ENCODE results near the gene IQCF5.
A peak's percentile ranks its signal among the peaks of the same experiment; 100 is the strongest.
"Not testable (repeated sequence)": the region's sequence is repeated elsewhere in the genome, so short reads cannot be mapped to it uniquely, and the experiment has no call there.

The IQCF5 gene

GRCh38 chr3:51875501-51875900, at the start of gene IQCF5:
Gene IQCF5 (minus strand): TSS chr3:51875601. CDS start chr3:51875531, 70 bp downstream.
- DNase-seq (ENCODE audit: low read depth) = no peak

GRCh38 chr3:51921081-51921578, 45.7 kb upstream of the IQCF5 start:
- no peak for DNase-seq (ENCODE audit: low read depth)

- no peak for DNase-seq (ENCODE audit: low read depth)
These were observed 41.0 kb upstream of the IQCF5 start for GRCh38 chr3:51916418-51916817.

DNA sequence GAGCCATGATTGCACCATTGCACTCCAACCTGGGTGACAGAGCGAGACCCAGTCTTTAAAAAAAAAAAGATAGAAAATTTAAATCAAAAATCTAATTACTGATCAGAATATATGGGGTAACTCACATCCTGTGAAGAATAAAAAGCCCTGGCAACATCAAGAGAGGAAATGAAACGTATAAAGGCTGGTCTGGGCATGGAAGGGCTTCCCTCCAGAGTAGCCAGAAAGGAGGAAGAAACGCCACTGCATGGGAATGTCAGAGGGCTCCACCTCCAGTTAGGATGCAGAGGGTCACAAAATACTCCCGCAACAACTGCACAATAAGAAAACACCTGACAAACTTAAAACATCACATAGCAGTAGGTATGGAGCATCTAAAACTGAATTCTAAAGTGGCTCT, 32.6 kb upstream of the IQCF5 start:
- DNase-seq (ENCODE audit: low read depth) = no peak

GRCh38 chr3:51904034-51904823, 28.8 kb upstream of the IQCF5 start:
- no peak for DNase-seq (ENCODE audit: low read depth)

DNA sequence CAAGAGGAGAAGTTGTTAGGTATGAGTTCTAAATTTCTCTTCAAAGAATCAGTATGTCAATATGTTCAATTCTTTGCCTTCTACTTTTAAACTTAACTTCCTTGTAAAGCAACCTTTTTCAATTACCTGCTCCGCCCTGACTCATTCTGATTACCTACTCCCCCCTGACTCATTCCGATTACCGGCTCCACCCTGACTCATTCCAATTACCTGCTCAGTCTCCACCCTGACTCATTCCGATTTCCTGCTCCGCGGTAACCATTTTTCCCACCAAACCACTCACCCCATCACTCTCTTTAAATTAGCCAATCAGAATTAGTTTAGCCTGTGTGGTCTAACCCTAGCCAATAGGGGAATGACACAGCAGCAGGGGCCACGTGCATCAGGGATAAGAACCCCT, 27.0 kb upstream of the IQCF5 start:
- peak; percentile 18 for DNase-seq (ENCODE audit: low read depth)

DNA sequence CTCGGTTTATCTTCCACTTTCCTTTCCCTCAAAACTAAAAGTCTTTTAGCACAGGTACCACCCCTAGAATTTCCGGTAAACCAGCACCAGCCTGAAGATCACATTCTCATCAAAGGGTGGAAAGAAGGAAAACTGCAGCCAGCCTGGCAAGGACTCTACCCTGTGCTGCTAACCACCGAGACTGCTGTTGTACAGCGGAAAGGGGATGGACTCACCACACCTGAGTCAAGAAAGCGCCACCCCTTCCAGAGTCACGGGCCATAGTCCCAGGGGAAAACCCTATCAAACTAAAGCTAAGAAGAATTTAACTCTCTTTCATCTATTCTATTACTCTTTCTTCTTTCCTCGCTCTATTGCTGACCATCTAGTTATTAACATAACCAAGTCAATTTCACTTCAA, 24.6 kb upstream of the IQCF5 start:
- not testable (repeated sequence) for DNase-seq (ENCODE audit: low read depth)

- DNase-seq (ENCODE audit: low read depth) = no peak
These were observed 22.0 kb upstream of the IQCF5 start for GRCh38 chr3:51897391-51897790.

- DNase-seq (ENCODE audit: low read depth) = no peak
These were observed 21.4 kb upstream of the IQCF5 start for GRCh38 chr3:51896607-51897305.

DNA sequence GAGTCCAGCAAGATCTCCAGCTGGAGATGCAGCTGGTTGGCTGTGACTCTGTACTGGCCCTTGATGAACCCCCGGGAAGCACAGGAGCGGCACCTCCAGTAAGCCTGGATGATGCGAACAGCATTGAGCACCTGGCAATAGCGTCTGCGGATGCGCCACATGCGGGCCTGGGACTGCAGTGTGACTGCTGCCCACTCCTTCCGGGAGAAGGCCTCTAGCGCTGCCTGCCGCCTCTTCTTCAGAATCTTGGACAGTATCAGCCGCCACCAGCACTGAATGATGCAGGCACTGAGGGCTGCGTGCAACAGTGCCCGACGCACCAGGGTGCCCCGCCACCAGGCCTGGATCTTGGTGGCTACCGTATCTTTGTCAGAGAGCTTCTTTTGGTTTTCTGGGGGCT, 19.5 kb upstream of the IQCF5 start:
- DNase-seq (ENCODE audit: low read depth) = no peak

GRCh38 chr3:51894391-51894790, 19.0 kb upstream of the IQCF5 start:
- no peak for DNase-seq (ENCODE audit: low read depth)

GRCh38 chr3:51891242-51892039, 16.0 kb upstream of the IQCF5 start:
- no peak for DNase-seq (ENCODE audit: low read depth)

- DNase-seq (ENCODE audit: low read depth) = no peak
These were observed 13.2 kb upstream of the IQCF5 start for GRCh38 chr3:51888463-51889105.

GRCh38 chr3:51887620-51888019, 12.2 kb upstream of the IQCF5 start:
- DNase-seq (ENCODE audit: low read depth) = no peak

- no peak for DNase-seq (ENCODE audit: low read depth)
These were observed 11.0 kb upstream of the IQCF5 start for GRCh38 chr3:51886447-51886846.

- no peak for DNase-seq (ENCODE audit: low read depth)
These were observed 4.5 kb upstream of the IQCF5 start for GRCh38 chr3:51879937-51880336.

DNA sequence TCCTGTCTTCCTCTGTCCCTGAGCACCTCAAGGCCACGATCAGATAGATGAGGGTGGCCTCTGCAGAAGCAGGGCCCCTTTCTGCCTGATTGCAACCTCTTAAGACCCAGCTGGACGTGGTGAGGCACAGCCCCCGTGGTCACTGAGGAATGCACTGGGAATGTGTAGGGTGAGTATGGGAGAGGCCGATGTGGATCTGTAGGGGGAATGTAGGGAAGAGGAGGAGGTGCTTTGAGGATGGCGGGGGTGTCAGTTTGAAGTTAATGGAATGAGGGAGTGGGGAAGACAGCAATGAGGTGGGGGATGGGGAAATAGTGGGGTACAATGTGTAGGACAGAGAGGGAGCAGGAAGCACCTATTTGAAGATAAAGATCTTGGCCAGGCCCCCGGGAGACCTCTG, 785 bp upstream of the IQCF5 start:
- no peak for DNase-seq (ENCODE audit: low read depth)

DNA sequence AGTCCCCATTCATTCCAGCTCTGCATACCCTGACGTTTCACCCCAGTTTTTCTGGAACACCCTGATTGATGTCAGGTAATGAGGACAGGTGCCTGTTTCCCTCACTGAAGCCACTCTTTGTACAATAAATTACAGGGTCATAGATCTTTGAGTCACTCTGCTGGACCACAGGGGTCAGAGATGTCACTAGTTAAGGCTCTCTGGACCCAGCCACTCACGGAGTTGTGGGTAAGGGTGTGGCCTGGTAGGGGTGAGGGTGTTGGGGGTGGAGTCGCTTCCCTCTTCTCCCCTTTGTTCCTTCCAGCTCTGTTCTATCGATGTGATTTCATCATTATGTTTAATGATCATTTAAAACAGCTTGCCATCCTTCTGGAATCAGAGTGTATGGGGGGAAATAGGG, 512 bp downstream of the IQCF5 start:
- DNase-seq (ENCODE audit: low read depth) = no peak

- DNase-seq (ENCODE audit: low read depth) = no peak
These were observed 990 bp downstream of the IQCF5 start for GRCh38 chr3:51874411-51874810.

DNA sequence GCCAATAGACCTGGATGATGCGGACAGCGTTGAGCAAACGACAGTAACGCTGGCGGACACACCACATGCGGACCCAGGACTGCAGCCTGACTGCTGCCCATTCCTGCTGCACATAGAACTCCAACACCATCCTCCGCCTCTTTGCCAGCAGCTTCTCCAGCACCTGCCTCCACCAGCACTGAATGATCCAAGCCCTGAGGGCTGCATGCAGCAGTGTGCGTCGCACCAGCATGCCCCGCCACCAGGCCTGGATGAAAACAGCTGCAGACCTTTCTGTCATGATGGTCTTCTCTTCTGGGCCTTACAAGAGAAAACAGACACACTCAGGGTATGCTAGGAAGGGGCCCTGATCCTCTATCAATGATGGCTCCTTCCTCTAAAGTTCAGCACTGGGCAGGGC, 1.5 kb downstream of the IQCF5 start:
- DNase-seq (ENCODE audit: low read depth) = no peak

DNA sequence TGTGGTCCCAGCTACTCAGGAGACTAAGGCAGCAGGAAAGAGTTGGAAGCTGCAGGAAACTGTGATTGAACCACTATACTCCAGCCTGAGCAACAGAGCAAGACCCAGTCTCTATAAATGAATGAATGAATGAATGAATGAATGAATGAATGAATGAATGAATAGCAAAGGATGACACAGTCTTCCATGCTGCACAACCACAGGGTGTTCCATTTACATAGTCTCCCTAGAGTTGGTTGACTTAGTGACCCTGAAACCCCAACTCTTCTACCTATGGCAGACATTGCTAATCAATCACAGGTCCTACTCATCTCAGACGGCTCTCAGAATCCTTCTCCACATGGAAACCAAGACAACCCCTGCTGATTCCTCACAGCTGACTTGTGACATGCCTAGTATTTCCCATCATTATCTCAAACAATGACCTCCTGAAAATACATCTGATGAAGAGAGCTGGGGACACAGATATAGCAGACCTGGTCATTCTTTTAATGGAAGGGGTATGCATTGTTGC, 2.1 kb downstream of the IQCF5 start:
- DNase-seq (ENCODE audit: low read depth) = no peak

- DNase-seq (ENCODE audit: low read depth) = no peak
These were observed 6.1 kb downstream of the IQCF5 start for GRCh38 chr3:51869304-51869703.
